ENCODE measurements around the gene REXO4. TPM values are rescaled to one million over a fixed set of nuclear protein-coding genes. Genes with fewer than 3 reads are reported as not detected.
"Not testable (repeated sequence)": the region's sequence is repeated elsewhere in the genome, so short reads cannot be mapped to it uniquely, and the experiment has no call there.

REXO4 gene
- total RNA-seq, 1 experiment from 2014 or later, result 27.1 TPM

DNA sequence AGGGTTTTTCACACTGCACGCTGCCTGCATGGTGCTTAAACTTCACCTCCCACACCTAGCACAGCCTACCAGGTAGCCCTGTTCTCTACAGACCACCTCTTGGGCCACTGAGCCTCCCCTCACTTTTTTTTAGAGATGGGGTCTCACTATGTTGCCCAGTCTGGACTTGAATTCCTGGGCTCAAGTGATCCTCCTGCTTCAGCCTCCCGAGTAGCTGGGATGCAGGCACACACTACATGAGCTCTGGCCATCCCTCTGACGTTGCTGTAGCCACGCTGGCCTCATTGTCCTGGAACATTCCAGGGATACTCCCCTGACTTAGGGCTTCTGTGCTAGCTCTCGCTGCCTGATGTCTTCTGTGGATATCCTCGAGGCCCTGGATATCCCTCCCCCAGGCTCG is 34.8 kb upstream of the REXO4 start:
- DNase-seq (ENCODE audit: extremely low read depth, low read depth), result no peak

DNA sequence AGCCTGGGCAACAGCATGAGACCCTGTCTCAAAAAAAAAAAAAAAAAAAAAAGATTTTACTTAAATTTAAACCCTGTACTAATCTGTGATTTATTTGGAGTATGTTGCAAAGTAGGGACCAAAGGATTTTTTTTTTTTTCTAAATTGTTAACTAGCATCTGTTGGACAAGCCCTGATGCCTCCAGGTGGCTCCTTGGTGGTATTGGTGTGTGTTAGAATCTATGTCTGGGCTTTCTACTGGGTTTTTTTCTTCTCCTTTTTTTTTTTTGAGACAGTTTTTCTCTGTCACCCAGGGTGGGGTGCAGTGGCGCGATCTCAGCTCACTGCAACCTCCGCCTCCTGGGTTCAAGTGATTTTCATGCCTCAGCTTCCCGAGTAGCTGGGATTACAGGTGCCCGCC is 34.1 kb upstream of the REXO4 start:
- DNase-seq (ENCODE audit: extremely low read depth, low read depth), result not testable (repeated sequence)

DNA sequence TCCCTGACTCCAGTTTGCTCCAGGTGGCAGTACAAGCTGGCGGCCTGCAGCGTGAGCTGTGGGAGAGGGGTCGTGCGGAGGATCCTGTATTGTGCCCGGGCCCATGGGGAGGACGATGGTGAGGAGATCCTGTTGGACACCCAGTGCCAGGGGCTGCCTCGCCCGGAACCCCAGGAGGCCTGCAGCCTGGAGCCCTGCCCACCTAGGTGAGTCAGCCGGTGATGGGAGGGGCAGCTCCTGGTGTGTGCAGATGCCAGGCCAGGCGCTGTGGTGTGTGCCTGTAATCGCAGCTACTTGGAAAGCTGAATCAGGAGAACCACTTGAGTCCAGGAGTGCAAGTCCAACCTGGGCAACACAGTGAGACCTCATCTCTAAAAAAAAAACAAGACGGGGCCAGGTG is 31.9 kb upstream of the REXO4 start:
- DNase-seq (ENCODE audit: extremely low read depth, low read depth), result no peak

DNA sequence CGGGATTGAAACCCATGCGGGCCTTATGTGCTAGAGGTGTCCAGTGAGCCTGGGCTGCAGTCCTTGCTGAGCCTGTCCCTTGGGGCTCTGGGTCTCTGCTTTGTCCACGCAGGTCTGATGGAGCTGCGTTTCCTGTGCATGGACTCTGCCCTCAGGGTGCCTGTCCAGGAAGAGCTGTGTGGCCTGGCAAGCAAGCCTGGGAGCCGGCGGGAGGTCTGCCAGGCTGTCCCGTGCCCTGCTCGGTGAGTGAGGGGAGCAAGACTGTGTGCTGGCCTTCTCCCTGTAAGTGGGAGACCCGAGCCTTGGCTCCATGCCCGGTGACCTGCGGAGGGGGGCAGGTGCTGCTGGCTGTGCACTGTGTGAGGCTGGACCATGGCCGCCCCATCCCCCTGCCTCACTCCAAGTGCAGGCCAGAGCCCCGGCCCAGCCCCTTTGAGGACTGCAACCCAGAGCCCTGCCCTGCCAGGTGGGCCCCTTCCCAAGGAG is 30.7 kb upstream of the REXO4 start:
- DNase-seq (ENCODE audit: extremely low read depth, low read depth), result no peak

DNA sequence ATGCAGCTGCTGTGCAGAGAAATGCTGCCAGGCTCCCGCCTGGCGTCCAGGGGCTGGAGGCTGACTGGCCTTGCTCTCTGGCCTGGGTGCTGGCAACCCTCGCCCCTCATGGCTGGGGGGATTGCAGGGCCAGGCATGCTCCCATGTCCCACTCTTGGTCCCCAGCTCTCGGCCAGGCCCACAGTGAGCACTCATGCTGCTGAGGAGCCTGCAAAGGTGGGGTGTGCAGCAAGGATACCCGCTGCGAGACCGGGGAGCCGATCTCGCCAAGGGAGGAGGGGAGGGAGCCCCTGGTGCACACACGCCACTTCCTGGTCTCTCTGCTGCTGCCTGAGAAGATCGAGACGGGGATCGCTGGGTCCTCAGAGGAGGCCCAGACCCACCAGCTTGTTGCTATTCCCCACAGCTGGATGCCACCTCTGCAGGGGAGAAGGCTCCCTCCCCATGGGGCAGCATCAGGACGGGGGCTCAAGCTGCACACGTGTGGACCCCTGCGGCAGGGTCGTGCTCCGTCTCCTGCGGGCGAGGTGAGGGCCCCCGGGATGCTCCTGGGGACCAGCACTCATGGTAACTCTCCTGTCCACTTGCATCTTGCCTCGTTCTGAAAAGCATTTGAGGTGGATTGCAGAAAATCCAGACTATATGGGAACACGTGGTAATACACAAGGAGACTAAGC is 27.6 kb upstream of the REXO4 start:
- no peak for DNase-seq (ENCODE audit: extremely low read depth, low read depth)

DNA sequence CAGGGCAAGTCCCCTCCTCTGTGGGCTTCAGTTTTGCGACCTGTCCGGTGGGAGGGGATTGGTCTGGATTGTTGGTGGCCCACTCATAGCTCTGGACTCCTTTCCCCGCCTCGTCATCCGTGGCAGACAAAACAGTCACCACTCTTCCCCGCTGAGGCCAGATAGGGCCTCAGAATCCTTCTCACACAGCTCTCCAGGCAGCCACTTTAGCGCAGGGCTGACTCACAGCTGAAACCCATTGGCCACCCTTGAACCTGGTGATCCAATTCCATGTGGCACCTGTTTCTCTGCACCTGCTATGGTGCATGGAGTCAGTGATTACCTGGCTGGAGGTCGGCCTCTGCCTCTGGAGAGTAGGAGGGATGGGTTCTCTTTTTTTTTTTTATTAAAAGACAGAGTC is 26.2 kb upstream of the REXO4 start:
- no peak for DNase-seq (ENCODE audit: extremely low read depth, low read depth)

DNA sequence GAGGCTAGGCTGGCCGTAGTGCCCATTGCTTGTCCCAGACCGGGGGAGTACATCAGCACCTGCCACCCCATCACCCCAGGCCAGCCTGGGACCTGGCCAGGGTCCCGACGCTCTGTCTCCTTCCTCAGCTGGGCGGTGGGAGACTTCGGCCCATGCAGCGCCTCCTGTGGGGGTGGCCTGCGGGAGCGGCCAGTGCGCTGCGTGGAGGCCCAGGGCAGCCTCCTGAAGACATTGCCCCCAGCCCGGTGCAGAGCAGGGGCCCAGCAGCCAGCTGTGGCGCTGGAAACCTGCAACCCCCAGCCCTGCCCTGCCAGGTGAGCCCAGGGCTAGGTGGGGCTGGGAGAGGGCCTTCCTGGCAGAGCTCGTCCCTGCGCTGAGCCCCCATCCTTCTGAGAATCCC is 25.4 kb upstream of the REXO4 start:
- DNase-seq (ENCODE audit: extremely low read depth, low read depth), result no peak

DNA sequence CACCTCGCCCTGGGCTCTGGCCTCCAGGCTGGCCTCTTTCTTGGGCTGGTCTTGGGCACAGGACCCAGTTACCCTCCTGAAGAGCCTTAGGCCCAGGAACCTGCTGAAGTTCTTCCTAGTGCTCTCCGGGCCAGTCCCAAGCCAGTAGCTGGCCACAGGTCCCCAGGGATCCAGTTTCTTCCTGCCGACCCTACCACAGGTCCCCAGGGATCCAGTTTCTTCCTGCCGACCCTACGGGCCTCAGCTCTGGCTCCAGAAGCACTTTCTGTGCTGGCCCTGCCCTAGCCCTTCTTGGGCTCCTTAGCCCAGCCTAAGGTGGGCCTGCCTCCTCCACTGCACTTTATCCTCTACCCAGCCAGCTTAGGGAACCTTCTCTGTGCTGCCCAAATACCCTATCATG is 23.8 kb upstream of the REXO4 start:
- DNase-seq (ENCODE audit: extremely low read depth, low read depth), result no peak

DNA sequence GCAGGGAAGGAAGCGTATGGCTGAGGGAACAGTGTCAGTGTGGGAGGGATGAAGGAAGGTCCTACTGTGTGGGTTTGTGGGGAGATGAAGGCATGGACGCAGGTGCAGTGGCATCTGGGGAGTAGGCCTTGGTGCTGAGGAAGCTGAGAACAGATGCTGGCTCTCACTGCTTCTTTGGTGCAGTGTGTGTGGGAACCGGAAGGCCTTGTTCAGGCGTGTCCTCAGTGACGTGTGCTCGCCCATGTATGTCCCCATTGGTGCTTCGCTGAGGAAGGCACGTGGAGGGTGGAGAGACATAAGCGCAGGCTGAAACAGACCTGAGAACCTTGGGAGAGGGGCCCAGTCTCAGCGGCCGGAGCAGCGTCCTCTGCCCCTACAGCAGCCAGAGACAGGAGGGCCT is 23.1 kb upstream of the REXO4 start:
- no peak for DNase-seq (ENCODE audit: extremely low read depth, low read depth)

DNA sequence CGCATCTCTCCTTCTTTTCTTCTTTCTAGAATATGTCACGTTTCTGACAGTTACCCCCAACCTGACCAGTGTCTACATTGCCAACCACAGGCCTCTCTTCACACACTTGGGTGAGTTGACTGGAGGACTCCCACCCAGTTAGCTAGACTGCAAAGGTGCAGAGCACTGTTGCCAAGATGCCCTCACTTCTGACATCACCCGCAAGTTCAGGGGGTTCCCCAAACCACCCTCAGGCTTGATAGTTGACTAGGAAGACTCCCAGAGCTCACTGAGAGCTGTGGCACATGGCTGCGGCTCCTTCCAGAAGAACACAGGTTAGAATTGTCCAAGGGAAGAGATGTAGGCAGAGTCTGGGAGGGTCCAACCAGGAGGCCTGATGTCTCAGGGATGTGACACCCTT is 21.5 kb upstream of the REXO4 start:
- DNase-seq (ENCODE audit: extremely low read depth, low read depth), result no peak

DNA sequence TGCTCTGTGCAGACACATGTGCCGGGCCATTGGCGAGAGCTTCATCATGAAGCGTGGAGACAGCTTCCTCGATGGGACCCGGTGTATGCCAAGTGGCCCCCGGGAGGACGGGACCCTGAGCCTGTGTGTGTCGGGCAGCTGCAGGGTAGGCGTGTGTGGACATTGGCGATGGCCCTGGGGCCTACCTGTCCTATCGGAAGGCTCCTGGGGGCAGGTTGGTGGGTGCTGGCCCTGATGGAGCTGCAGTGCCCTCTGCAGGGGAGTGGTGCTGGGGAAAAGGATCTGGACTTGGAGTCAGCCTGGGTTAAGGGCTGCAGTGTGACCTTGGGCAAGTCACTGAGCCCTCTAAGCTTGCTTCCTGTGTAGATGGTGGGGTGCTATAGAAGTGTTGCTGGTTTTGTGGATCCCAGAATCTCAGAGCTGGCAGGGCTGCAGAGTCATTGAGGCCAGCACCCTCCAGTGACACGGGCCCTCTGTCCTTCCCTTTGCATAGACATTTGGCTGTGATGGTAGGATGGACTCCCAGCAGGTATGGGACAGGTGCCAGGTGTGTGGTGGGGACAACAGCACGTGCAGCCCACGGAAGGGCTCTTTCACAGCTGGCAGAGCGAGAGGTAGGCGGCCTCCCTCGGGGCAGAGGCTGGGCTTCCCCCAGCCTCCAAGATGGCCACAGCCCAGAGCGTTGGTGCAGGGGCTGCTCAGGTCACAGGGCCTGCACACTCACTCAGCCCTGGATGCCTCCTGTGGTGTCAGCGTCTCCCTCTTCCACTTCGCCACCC is 20.1 kb upstream of the REXO4 start:
- no peak for DNase-seq (ENCODE audit: extremely low read depth, low read depth)

DNA sequence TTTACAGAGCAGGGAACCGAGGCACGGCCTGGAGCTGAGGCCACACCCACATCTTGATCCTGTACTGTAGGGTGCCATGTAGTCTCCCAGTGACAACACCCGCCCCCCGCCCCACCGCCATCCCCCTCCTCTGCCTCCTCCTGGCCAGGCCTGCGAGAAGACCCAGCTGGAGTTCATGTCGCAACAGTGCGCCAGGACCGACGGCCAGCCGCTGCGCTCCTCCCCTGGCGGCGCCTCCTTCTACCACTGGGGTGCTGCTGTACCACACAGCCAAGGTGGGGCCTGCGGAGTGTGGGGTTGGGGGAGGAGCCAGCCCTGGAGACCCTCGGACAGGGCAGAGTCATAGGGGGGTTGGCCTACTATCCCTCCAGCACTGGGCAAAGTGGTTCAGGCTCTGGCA is 18.9 kb upstream of the REXO4 start:
- no peak for DNase-seq (ENCODE audit: extremely low read depth, low read depth)

DNA sequence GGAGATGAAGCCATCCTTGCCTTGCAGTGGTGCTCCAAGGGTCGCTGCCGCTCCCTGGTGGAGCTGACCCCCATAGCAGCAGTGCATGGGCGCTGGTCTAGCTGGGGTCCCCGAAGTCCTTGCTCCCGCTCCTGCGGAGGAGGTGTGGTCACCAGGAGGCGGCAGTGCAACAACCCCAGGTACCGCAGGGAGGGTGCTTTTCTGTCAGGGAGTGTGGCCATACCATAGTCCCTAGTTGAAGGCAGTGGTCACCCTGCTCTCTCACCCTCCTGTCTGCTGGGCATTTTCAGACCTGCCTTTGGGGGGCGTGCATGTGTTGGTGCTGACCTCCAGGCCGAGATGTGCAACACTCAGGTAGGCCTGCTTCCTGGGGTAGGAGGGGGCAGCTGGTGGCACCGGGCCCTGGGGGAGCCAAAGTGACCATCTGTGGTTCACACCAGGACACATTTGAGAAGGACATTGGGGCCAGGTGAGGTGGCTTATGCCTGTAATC is 15.6 kb upstream of the REXO4 start:
- no peak for DNase-seq (ENCODE audit: extremely low read depth, low read depth)

DNA sequence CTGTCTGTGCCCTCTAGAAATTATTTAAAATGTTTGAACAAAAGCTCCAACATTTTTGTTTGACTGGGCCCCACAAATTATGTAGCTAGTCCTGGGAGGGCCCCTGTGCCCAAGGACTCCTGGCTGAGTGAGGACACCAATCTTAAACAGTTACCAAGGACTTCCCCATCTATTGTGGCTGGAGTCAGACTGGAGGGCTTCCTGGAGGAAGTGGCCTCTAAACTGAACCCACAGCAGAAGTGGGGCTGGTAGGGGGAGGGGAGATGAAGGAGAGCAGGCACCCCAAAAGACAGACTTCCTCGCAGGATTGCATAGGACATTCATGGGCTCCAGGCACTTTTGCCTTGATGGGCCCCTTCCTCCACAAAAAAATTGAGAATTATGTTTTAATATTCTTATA is 12.4 kb upstream of the REXO4 start:
- DNase-seq (ENCODE audit: extremely low read depth, low read depth), result no peak

DNA sequence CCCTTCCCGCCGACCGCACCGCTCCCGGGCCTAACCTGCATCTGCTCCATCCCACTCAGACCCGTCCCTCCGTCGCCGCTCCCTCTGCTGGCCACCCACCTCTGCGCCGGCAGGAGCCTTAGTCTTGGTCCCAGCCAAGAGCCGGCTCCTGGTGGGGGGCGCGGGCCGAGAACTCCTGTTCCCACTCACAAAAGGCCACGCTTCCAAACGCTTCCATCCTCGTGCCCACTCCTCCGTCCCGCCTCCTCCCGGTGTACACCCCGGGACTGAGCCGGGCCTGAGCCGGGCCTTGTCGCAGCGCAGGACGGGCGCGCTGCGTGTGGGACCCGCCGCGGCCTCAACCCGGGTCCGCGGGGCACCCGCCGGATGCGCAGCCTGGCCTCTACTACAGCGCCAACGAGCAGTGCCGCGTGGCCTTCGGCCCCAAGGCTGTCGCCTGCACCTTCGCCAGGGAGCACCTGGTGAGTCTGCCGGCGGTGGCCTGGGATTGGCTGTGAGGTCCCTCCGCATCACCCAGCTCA is 11.9 kb upstream of the REXO4 start:
- DNase-seq (ENCODE audit: extremely low read depth, low read depth), result no peak

DNA sequence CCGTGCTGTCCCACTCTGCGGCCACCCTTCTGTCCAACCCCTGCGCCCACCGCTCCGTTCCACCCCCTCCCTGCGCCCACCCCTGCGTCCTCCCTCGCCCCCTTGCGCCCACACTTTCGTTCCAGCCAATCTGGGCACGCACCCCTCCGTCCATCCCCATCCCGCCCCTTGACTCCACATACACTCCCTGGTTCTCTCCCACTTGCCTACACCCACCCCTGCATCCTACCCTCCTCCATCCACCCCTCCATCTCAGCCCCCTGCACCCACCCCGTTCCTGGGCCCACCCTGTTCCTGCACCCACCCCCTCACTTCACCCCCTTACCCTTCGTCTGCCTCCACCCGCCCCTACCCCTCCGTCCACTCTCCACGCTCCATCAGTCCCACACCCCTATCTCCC is 11.4 kb upstream of the REXO4 start:
- DNase-seq (ENCODE audit: extremely low read depth, low read depth), result no peak

DNA sequence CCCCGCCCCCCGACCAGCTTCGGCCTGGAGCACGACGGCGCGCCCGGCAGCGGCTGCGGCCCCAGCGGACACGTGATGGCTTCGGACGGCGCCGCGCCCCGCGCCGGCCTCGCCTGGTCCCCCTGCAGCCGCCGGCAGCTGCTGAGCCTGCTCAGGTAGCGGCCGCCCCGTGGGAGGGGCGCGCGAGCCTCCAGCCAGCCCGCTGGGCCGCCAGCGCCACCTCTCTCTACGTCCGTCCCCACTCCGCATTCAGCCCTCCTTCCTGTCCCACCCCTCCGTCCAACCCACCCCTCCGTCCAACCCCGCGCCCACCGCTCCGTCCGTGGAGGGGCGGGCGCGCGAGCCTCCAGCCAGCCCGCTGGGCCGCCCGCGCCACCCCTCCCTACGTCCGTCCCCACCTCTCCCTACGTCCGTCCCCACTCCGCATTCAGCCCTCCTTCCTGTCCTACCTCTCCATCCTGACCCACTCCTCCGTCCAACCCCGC is 10.8 kb upstream of the REXO4 start:
- DNase-seq (ENCODE audit: extremely low read depth, low read depth), result no peak

DNA sequence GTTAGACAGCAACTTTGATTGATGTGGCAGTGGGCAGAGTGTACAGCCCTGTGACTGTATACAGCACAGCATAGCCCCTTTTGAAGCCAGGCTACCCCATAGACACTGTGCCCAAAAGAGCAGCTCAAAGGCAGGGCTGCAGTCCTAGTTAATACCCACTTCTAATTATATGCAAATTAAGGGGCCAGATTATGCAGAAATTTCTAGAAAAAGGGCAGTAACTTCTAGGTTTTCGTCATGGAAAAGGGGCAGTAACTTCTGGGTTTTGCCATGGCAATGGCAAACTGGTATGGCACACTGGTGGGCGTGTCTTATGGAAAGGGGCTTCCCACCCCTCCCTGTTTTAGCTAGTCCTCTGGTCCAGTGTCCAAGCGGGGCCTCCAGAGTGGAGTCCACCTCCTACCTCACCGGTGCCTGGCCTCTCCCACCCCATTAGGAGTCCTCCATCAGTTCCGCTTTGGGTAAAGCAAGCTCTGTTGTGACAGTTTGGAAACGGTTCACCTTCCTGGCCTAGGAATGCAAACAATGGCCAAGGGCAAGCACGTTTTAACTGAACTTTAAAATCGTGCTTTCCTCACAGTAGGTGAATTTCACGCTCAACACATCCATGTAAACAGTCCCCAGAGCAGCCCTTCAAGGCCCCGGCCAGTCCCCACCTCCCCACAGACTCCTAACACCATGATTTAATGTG is 10.0 kb upstream of the REXO4 start:
- DNase-seq (ENCODE audit: extremely low read depth, low read depth), result no peak

DNA sequence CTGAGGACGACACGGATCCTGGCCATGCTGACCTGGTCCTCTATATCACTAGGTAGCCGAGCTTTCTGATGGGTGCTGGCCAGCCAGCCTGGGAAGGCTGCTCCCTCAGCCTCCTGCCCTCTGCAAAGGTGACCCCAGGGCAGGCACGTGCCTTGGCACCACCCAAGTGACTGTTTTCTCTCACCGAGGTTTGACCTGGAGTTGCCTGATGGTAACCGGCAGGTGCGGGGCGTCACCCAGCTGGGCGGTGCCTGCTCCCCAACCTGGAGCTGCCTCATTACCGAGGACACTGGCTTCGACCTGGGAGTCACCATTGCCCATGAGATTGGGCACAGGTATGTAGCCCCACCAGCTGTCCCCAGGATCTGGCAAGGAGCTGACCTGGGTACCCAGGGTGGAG is 8.2 kb upstream of the REXO4 start:
- no peak for DNase-seq (ENCODE audit: extremely low read depth, low read depth)

DNA sequence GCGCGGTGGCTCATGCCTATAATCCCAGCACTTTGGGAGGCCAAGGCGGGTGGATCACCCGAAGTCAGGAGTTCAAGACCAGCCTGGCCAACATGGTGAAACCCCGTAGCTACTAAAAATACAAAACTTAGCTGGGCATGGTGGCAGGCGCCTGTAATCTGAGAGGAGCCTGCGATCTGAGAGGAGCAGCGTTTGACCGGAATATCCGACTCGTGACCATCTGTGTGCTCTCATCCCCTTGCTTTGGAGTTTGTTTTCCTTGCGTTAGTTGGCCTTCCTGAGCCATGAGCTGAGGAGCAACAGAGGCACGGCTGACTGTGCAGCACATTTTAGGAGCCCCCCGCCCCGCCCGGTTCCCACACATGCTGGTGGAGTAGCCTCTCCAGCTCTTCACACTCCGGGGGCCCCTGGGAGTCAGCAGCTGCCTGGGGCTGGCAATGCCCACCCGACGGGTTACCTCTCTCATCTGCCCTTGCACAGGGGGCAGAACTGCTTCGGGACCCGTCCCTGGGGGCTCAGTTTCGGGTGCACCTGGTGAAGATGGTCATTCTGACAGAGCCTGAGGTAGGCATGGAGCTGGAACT is 7.3 kb upstream of the REXO4 start:
- DNase-seq (ENCODE audit: extremely low read depth, low read depth), result no peak

DNA sequence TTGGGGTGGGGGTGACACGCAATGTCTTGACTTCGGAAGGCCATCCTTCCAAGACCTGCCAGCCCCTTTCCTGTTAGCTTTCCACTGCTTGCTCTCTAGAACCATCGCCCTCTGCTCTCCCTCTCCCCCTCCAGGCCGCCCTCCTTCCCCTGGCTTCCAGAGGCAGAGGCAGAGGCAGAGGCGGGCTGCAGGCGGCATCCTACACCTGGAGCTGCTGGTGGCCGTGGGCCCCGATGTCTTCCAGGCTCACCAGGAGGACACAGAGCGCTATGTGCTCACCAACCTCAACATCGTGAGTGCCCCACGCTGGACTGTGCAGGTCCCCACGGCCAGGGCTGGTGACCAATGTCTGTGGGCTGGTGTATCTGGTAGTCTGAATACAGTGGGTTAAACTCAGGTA is 6.4 kb upstream of the REXO4 start:
- no peak for DNase-seq (ENCODE audit: extremely low read depth, low read depth)
